NCI-H1105 (cell line): ENCODE data around the gene PTGR2.
"Not testable (repeated sequence)": the region's sequence is repeated elsewhere in the genome, so short reads cannot be mapped to it uniquely, and the experiment has no call there.

ENCODE experiments used
- DNase-seq: peaks from one replicate; lab custom pipeline; 2025; lab: John Stamatoyannopoulos, UW

PTGR2 gene

GRCh38 chr14:73833530-73834260 lies 17.9 kb upstream of the PTGR2 start:
- DNase-seq: no peak

- no peak for DNase-seq
These were observed 17.4 kb upstream of the PTGR2 start for GRCh38 chr14:73834261-73834625.

DNA sequence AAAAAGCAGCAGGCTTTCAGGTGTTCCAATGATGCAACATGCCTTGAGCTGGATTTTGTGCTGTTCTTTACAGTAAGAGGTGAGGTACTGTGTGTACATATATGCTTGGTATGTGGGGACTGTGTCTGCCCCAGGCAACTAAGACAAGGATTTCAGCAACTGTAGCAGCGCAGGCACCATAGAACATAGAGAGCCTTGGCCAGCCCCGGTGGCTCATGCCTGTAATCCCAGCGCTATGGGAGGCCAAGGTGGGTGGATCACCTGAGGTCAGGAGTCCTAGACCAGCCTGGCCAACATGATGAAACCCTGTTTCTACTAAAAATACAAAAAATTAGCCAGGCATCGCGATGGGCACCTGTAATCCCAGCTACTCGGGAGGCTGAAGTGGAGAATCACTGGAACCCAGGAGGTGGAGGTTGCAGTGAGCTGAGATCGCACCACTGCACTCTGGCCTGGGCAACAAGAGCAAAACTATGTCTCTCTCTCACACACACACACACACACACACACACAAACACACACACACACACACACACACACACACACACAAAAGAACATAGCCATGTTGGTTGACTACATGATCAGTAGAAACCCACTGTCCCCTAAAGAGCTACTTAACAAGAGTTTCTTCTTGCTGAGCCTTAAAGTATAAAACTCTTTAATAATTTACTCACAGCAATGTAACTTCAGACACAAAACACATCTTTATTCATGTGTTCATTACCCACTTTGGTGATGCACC lies 13.2 kb upstream of the PTGR2 start:
- not testable (repeated sequence) for DNase-seq

DNA sequence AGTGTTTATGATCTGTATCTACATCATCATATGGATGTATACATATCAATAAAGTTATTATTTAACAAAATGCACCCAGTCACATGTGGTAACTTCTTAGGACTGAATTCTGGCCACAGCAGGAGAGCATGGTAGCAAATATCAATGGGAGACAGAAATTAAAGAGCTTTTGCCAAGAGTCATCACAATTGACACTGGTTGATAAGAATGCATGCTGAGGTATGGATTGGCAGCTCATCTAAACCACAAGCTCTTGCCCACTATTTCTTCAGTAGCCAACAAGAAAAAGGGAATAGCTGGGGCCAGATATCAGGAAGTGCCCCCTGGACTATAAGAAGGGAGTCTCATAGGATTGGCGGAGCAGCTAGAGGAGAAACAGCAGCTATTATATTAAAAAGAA lies 9.4 kb upstream of the PTGR2 start:
- no peak for DNase-seq

- DNase-seq: no peak
These were observed 8.8 kb upstream of the PTGR2 start for GRCh38 chr14:73842851-73843250.

DNA sequence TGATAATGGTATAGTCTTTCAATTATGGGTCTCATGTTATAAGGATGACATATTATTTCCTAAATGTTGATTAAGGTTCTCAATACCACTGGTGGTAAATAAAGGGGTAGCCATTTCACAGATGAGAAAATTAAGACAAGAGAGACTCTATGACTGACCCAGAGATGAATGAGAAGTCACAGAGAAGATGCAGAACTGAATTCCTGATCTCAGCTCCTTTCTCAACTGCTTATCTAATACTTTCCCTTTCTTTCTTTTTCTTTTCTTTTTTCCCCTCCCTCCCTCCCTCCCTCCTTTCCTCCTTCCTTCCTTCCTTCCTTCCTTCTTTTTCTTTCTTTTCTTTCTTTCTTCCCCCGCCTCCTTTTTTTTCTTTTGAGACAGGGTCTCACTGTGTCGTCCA lies 8.3 kb upstream of the PTGR2 start:
- DNase-seq: no peak

DNA sequence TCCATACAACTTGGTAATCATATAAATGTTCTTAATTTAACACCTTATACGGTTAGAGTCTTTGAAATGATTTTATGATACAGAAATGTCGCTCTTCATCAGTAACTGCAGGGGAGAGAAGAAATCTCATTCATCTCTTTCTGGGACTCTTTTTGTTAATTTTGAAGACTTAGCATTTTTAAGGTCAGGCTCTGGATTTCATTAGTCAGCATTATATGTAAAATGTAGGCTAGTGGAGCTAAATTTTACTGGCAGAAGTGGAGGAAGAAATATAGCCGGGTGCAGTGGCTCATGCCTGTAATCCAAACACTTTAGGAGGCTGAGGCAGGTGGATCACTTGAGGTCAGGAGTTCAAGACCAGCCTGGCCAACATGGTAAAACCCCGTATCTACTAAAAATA lies 4.7 kb upstream of the PTGR2 start:
- no peak for DNase-seq

- DNase-seq: no peak
These were observed 631 bp upstream of the PTGR2 start for GRCh38 chr14:73851000-73851399.

DNA sequence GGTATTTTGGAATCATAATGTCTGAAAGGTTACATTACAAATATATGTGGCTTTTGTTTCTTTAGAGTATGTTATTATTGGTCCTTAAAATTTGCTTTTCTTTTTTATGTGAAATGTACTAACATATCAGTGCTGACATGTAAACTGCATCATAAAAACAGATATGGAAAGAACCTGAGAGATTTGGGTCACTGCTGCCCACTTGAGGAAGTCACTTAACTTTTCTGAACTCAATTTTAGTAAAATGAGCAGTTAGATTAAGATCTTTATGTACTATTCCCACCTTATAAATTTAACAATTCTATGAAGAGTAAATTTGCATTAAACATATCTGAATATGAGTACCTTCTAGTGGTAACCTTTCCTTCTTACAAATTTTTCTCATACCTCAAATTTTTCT lies 7.5 kb downstream of the PTGR2 start:
- DNase-seq: no peak

DNA sequence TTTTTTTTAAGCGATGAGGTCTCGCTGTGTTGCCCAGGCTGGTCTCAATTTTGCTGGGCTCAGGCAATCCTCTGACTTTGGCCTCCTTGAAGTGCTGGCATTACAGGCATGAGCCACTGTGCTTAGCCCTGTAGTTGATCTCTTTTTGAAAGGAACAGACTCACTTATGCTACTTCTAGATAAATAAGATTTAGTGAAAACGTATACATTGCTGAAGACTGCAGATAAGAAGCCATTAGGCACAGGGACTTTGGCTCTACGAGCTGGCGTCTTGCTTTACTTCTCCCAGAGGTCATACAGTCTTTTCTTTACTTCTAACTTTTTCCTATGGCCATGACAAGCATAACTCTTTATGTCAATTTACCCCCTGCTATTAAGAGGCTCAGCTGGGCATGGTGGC lies 9.4 kb downstream of the PTGR2 start:
- no peak for DNase-seq

GRCh38 chr14:73862480-73862879 lies 10.8 kb downstream of the PTGR2 start:
- DNase-seq: no peak

GRCh38 chr14:73863209-73863608 lies 11.6 kb downstream of the PTGR2 start:
- DNase-seq: no peak

DNA sequence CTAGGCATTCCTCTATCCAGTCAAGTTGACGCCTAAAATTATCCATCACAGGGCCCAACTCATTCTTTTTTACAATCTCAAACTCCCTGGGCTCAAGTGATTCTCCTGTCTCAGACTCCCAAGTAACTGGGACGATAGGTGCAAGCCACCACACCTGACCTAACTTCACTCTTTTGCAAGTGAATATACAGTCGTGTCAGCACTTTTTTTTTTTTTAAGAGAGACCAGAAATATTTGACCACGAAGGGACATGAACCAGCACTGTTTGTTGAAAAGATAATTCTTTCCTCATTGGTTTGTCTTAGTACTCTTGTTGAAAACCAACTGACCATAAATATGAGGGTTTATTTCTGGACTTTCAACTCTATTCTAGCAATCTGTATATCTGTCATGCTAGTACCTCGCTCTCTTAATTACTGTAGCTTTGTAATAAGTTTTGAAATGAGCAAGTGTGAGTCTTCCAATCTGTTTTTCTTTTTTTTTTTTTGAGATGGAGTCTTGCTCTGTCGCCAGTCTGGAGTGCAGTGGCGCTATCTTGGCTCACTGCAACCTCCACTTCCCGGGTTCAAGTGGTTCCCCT lies 14.0 kb downstream of the PTGR2 start:
- no peak for DNase-seq

DNA sequence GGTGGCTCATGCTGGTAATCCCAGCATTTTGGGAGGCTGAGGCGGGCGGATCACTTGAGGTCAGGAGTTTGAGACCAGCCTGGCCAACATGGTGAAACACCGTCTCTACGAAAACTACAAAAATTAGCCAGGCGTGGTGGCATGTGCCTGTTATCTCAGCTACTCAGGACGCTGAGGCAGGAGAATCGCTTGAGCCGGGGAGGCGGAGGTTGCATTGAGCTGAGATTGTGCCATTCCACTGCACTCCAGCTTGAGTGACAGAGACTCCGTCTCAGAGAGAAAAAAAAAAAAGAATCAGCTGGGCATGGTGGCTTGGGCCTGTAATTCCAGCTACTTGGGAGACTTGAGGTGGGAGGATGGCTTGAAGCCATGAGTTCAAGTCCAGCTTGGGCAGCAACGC lies 18.1 kb downstream of the PTGR2 start:
- not testable (repeated sequence) for DNase-seq

GRCh38 chr14:73870525-73871235 lies 19.0 kb downstream of the PTGR2 start:
- DNase-seq: no peak

DNA sequence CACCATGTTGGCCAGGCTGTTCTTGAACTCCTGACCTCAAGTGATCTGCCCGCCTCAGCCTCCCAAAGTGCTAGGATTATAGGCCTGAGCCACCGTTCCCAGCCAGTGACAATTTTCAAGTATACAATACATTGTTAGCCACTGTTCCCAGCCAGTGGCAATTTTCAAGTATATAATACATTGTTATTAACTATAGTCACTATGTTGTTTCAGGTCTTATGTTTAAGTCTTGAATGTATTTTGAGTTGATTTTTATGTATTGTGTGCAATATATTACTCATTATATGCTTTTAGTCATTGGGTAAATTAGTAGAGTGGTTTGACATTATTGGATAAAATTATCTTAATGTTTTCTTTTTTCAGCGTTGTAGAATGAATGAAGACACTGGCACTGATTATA lies 22.0 kb downstream of the PTGR2 start:
- DNase-seq: no peak

DNA sequence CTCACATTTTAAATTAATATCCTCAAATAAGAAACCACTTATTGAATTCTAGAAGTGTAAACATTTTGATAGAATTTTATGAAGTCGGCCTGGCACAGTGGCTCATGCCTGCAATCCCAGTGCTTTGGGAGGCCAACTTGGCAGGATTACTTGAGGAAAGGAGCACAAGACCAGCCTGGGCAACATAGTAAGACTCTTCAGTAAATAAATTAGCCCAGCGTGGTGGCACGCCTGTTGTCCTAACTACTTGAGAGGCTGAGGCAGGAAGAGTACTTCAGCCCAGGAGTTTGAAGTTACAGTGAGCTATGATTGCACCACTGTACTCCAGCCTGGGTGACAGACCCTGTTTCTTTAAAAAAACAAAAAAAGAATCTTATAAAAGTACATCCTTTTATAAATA lies 26.2 kb downstream of the PTGR2 start:
- DNase-seq: no peak

DNA sequence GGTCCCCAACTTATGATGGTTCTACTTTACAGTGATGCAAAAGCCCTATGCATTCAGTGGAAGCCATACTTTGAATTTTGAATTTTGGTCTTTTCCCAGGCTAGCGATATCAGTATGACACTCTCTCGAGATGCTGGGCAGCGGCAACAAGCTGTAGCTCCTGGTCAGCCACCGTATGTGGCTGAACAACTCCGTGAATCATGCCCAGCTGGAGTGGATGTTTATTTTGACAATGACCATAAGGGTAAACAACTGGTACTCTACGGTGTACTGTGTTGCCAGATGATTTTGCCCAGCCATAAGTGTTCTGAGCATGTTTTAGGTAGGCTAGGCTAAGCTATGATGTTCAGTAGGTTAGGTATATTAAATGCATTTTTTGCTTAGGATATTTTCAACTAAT lies 26.8 kb downstream of the PTGR2 start:
- DNase-seq: no peak

DNA sequence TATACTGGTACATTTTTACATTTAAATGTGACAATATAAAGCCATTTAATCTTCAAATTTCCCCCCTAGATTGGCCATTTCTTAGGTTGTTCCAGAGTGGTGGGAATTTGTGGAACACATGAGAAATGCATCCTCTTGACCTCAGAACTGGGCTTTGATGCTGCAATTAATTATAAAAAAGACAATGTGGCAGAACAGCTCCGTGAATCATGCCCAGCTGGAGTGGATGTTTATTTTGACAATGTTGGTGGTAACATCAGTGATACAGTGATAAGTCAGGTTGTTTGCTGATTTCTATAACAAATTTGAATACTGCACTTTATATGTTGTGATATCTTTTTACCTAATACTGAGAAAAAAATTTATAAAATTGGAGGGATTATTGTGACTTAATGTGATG lies 27.4 kb downstream of the PTGR2 start:
- DNase-seq: no peak

DNA sequence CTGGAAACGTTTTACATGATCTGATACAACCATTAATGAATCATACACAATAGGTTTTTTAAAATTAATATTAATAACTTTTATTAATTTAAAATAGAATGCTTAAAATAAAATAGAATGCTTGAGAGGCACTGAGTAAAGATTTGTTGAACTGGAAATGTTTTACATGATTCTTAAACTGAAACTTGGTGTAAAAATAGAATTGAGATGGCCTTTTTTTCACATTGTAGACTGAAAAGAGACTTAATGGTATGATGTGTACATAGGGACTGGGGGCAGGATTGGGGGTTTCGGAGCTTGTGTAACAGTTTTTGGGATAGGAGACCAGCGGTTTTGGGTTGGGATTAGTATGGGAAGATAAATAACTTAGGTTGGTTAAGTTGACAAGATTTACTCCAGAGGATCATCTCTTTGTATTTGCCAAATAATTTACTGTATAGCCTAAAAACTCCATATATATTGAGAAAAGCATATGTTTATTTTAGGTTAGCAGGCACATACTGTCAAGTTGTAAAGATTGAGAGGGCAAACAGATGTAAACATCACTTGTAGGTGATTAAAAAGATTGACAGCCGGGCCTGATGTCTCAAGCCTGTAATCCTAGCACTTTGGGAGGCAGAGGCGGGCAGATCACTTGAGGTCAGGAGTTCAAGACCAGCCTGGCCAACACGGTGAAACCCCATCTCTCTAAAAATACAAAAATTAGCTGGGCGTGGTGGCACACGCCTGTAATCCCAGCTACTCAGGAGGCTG lies 33.0 kb downstream of the PTGR2 start:
- no peak for DNase-seq

DNA sequence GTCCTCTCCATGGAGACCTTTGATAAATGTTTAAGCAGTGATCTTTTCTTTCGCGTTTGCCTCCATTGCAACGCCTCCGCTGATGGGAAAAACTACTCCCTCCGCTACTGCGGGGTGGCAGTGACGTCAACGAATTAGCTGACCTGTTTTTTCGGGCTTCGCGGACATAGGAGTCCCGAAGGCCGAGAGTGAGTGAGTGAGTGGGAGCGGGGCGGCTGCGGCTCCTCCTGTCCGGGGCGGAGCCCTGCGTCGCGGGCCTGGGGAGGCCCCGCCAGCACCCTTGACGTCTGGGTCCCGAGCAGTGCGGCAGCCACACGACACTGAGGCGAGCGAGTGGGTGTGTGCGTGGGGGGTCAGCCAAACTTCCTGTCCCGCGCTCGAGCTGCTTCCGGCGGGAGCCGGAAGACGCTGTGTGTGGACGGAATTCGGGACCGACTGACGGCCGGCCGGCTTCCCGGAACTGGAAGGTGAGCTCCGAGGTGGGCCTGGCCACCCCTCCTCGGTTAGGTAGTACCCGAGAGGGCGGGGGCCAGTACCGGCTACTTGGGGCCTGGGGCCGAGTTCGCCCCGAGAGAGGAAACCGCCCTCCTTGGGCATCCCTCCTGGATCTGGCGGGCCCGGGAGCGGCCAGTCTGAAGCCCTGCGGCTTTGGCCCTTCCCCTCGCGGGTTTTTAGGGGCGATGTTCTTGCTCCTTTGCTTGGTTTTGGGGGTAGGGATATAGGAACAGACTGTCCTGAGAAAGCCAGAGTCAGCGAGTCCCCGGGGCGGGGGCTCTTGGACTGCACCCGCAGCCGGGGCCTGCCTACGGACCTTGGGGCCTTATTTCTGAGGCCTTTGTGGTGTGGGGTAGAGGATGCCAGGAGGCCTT lies 35.1 kb downstream of the PTGR2 start, which contains the start of gene ZNF410:
ZNF410 (plus strand) TSS at position 411 of the 869 bp plus-strand sequence. CDS start 5,317 bp downstream, outside the sequence.
- DNase-seq: peak; percentile 86
